ENCODE data around the gene HPS3.
"Not testable (repeated sequence)": the region's sequence is repeated elsewhere in the genome, so short reads cannot be mapped to it uniquely, and the experiment has no call there.

The HPS3 gene

DNA sequence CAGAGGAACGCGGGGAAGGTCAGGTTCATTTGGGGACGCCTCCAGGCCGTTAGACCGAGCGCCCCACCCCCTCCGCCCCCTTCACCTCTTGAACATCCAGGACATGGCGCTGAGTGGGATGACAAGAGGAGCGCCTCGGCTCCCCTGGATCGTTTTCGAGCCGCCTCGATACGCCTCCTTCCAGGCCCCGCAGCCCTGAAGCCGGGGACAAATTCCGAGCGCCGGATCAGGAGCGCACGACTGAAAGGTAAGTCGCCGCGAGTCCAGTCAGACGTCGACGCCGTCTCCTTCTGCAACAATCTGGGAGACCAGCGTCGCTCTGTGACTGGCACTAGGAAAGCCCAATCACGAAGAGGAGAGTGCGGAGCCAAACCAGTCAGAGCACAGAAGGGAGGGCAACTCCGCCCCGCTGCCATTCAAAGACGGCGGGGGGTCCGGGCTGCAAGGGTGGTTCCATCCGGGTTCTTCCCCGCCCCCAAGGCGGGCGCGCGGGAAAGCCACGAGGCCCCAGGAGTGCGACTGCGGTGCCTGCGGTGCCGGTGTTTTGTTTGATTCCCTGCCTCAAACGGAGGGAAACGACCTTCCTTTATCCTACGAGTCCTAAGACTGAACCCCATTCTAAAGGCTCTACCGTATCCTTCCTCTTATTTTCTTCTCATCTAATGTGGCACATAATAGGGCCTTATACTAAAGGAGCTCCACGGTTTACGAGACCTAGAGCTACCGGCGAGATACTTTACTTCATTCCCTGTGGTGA is 43.0 kb upstream of the HPS3 start, which contains the start of gene HLTF:
Gene HLTF (minus strand): TSS at position 302 of the 757 bp plus-strand sequence. CDS start 197 bp downstream, at position 105.
- TF ChIP-seq CTCF (IDR thresholded peaks at IDR 0.05; ENCODE audit: insufficient read depth, low read depth, low read length, missing control alignments) = no peak
- peak within 1 kb of the TSS; percentile 73 for H3K4me3 ChIP-seq (ENCODE audit: low read depth, low read length)
- peak; percentile 99 for DNase-seq (ENCODE audit: low read depth)

- no peak for DNase-seq (ENCODE audit: low read depth)
- TF ChIP-seq CTCF (IDR thresholded peaks at IDR 0.05; ENCODE audit: insufficient read depth, low read depth, low read length, missing control alignments) = no peak
- no peak overlapping the region for H3K4me3 ChIP-seq (ENCODE audit: low read depth, low read length)
Observed at GRCh38 chr3:149087208-149087607, 42.2 kb upstream of the HPS3 start.

- no peak for TF ChIP-seq CTCF (IDR thresholded peaks at IDR 0.05; ENCODE audit: insufficient read depth, low read depth, low read length, missing control alignments)
- H3K4me3 ChIP-seq (ENCODE audit: low read depth, low read length) = no peak overlapping the region
- DNase-seq (ENCODE audit: low read depth) = peak; percentile 24
Observed at GRCh38 chr3:149089395-149089794, 40.0 kb upstream of the HPS3 start.

GRCh38 chr3:149090461-149090860 is 39.0 kb upstream of the HPS3 start:
- no peak for TF ChIP-seq CTCF (IDR thresholded peaks at IDR 0.05; ENCODE audit: insufficient read depth, low read depth, low read length, missing control alignments)
- no peak overlapping the region for H3K4me3 ChIP-seq (ENCODE audit: low read depth, low read length)
- no peak for DNase-seq (ENCODE audit: low read depth)

GRCh38 chr3:149090907-149091306 is 38.5 kb upstream of the HPS3 start:
- DNase-seq (ENCODE audit: low read depth) = peak; percentile 30
- no peak for TF ChIP-seq CTCF (IDR thresholded peaks at IDR 0.05; ENCODE audit: insufficient read depth, low read depth, low read length, missing control alignments)

DNA sequence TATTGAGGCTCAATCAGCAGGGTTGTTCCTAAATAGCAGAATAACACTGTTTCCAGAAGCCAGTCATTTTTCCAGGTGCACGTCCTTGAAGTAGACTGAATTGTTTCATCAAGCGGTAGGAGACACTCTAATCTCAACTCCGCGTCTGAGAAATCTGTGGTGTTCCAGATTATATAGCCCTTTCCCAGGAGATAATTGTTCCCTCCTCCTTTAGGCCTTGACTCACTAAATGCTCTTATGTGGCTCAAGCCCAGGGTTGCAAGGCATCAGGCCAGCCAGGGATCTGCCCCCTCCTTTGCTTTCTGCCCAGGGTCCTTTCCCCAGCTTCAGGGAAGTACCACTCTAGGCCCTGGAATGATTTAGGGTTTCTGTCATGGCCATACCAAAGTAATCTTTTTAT is 37.5 kb upstream of the HPS3 start:
- no peak for DNase-seq (ENCODE audit: low read depth)
- TF ChIP-seq CTCF (IDR thresholded peaks at IDR 0.05; ENCODE audit: insufficient read depth, low read depth, low read length, missing control alignments) = no peak
- no peak overlapping the region for H3K4me3 ChIP-seq (ENCODE audit: low read depth, low read length)

More at GRCh38 chr3:149090907-149091306, 38.5 kb upstream of the HPS3 start:
- H3K4me3 ChIP-seq (ENCODE audit: low read depth, low read length) = no peak overlapping the region

DNA sequence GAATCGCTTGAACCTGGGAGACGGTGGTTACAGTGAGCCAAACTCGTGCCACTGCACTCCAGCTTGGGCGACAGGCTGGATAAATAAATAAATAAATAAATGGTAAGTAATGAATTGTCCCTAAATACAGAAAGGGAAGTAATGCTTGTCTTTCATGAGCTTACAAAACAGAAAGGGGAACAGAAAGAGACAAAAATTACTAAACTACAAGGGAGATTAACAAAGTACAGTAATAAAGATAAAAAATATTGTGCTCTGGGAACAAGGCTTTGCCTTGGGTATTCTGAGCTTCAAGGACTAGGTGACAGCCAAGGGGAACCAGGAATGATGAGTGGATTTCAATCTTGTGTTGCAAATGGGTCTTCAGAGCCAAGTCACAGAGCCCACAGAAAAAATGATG is 34.0 kb upstream of the HPS3 start:
- DNase-seq (ENCODE audit: low read depth) = peak; percentile 47
- H3K4me3 ChIP-seq (ENCODE audit: low read depth, low read length) = no peak overlapping the region
- TF ChIP-seq CTCF (IDR thresholded peaks at IDR 0.05; ENCODE audit: insufficient read depth, low read depth, low read length, missing control alignments) = no peak

GRCh38 chr3:149097987-149098386 is 31.5 kb upstream of the HPS3 start:
- H3K4me3 ChIP-seq (ENCODE audit: low read depth, low read length); DNase-seq (ENCODE audit: low read depth): not testable (repeated sequence)
